H9 (cell line): Measurements from ENCODE around the gene CFAP99. TPM values are rescaled to one million over a fixed set of nuclear protein-coding genes. Genes with fewer than 3 reads are reported as not detected.

Experiments
- DNase-seq: peaks from one replicate; pipeline ENCODE4 v3.0.0-alpha.2; 2017
- H2AFZ ChIP-seq: one replicate; pipeline ENCODE4 v1.6.1; 2013; ENCODE audit warnings: mild to moderate bottlenecking, low read length, control low read depth, moderate library complexity
- H2AK5ac ChIP-seq: 2 replicates; pipeline ENCODE4 v1.6.1; 2013; ENCODE audit warnings: low read length, control low read depth, mixed read lengths; ENCODE audit not compliant: insufficient read length
- H2BK120ac ChIP-seq: one replicate; pipeline ENCODE4 v1.6.1; 2013; ENCODE audit warnings: low read depth, mild to moderate bottlenecking, low read length, control low read depth, inconsistent platforms; ENCODE audit not compliant: poor library complexity, severe bottlenecking
- H2BK12ac ChIP-seq: 2 replicates; pipeline ENCODE4 v1.6.1; 2013; ENCODE audit warnings: low read length, control low read depth, mixed read lengths, low read depth; ENCODE audit not compliant: insufficient read length
- H2BK15ac ChIP-seq: 2 replicates; pipeline ENCODE4 v1.6.1; 2013; ENCODE audit warnings: low read depth, low read length, control low read depth
- H2BK20ac ChIP-seq: one replicate; pipeline ENCODE4 v1.6.1; 2013; ENCODE audit warnings: low read depth, mild to moderate bottlenecking, low read length, control low read depth, inconsistent platforms; ENCODE audit not compliant: poor library complexity, severe bottlenecking
- H2BK5ac ChIP-seq: 2 replicates; pipeline ENCODE4 v1.6.1; 2013; ENCODE audit warnings: low read length, control low read depth, mixed read lengths; ENCODE audit not compliant: insufficient read length
- H3K14ac ChIP-seq: 2 replicates; pipeline ENCODE4 v1.6.1; 2013; ENCODE audit warnings: low read length, control low read depth; ENCODE audit not compliant: insufficient read depth
- H3K18ac ChIP-seq: 2 replicates; pipeline ENCODE4 v1.6.1; 2013; ENCODE audit warnings: low read depth, mild to moderate bottlenecking, mixed read lengths, low read length, control low read depth; ENCODE audit not compliant: insufficient read length
- H3K23ac ChIP-seq: 2 replicates; pipeline ENCODE4 v1.6.1; 2013; ENCODE audit warnings: low read length, control low read depth, mixed read lengths, low read depth; ENCODE audit not compliant: insufficient read length
- H3K23me2 ChIP-seq: 2 replicates; pipeline ENCODE4 v1.6.1; 2013; ENCODE audit warnings: low read depth, mild to moderate bottlenecking, mixed read lengths, low read length, control low read depth; ENCODE audit not compliant: insufficient read length, poor library complexity, severe bottlenecking
- H3K27ac ChIP-seq: 2 replicates; pipeline ENCODE4 v1.5.1; 2013; ENCODE audit warnings: low read length, control low read depth, mixed read lengths, low read depth; ENCODE audit not compliant: insufficient read length
- H3K27me3 ChIP-seq: 2 replicates; pipeline ENCODE4 v1.6.1; 2013; ENCODE audit warnings: low read length, control low read depth, inconsistent platforms; ENCODE audit not compliant: insufficient read depth
- H3K4ac ChIP-seq: 2 replicates; pipeline ENCODE4 v1.6.1; 2013; ENCODE audit warnings: low read depth, mild to moderate bottlenecking, control low read depth, inconsistent platforms, low read length, moderate library complexity
- H3K4me1 ChIP-seq: 2 replicates; pipeline ENCODE4 v1.6.1; 2013; ENCODE audit warnings: low read length, control low read depth, inconsistent platforms; ENCODE audit not compliant: insufficient read depth
- H3K4me2 ChIP-seq: 2 replicates; pipeline ENCODE4 v1.6.1; 2013; ENCODE audit warnings: low read length, control low read depth, mixed read lengths; ENCODE audit not compliant: insufficient read length, insufficient read depth
- H3K56ac ChIP-seq: 2 replicates; pipeline ENCODE4 v1.6.1; 2013; ENCODE audit warnings: low read depth, mild to moderate bottlenecking, mixed read lengths, low read length, control low read depth; ENCODE audit not compliant: insufficient read length
- H3K79me1 ChIP-seq: 2 replicates; pipeline ENCODE4 v1.6.1; 2013; ENCODE audit warnings: low read depth, mild to moderate bottlenecking, moderate library complexity, low read length, control low read depth, inconsistent platforms; ENCODE audit not compliant: insufficient read depth, poor library complexity, severe bottlenecking
- H3K79me2 ChIP-seq: 2 replicates; pipeline ENCODE4 v1.6.1; 2013; ENCODE audit warnings: low read length, control low read depth, inconsistent platforms; ENCODE audit not compliant: insufficient read depth
- H3K9ac ChIP-seq: 2 replicates; pipeline ENCODE4 v1.6.1; 2013; ENCODE audit warnings: low read length, control low read depth, mixed read lengths; ENCODE audit not compliant: insufficient read length; ENCODE audit errors: extremely low read depth
- H3K9me3 ChIP-seq: one replicate; pipeline ENCODE4 v1.6.1; 2013; ENCODE audit warnings: low read depth, low read length, inconsistent platforms; ENCODE audit not compliant: control insufficient read depth
- H3T11ph ChIP-seq: one replicate; pipeline ENCODE4 v1.6.1; 2013; ENCODE audit warnings: mild to moderate bottlenecking, low read length, control low read depth, inconsistent platforms
- H4K20me1 ChIP-seq: one replicate; pipeline ENCODE4 v1.6.1; 2013; ENCODE audit not compliant: control insufficient read depth, insufficient read length, insufficient read depth
- H4K5ac ChIP-seq: 2 replicates; pipeline ENCODE4 v1.6.1; 2013; ENCODE audit warnings: low read depth, mild to moderate bottlenecking, mixed read lengths, low read length, control low read depth; ENCODE audit not compliant: insufficient read length
- H4K8ac ChIP-seq: replicated peaks from 2 replicates; pipeline ENCODE4 v1.6.1; 2013; ENCODE audit warnings: low read length, control low read depth, mixed read lengths, low read depth; ENCODE audit not compliant: insufficient read length
- H4K91ac ChIP-seq: 2 replicates; pipeline ENCODE4 v1.6.1; 2013; ENCODE audit warnings: low read depth, mild to moderate bottlenecking, moderate library complexity, mixed read lengths, low read length, control low read depth; ENCODE audit not compliant: insufficient read length
- H3K27ac Mint-ChIP-seq, 3 experiments: 2 replicates in 2 of 3; 3 replicates in 1 of 3; pipeline ENCODE4 v1.8.0; 2020 to 2021; ENCODE audit warnings: mixed read lengths in 3 of 3, mild to moderate bottlenecking in 1 of 3, moderate library complexity in 1 of 3
- H3K27me3 Mint-ChIP-seq: 2 replicates; pipeline ENCODE4 v1.8.0; 2021; ENCODE audit warnings: low read depth, mild to moderate bottlenecking, moderate library complexity, mixed read lengths
- H3K36me3 Mint-ChIP-seq, 3 experiments: 2 replicates in 2 of 3; 3 replicates in 1 of 3; pipeline ENCODE4 v1.8.0; 2020 to 2021; ENCODE audit warnings: low read depth in 3 of 3, mixed read lengths in 3 of 3; ENCODE audit not compliant: insufficient read depth in 1 of 3
- H3K4me1 Mint-ChIP-seq, 2 experiments: 2 replicates each; pipeline ENCODE4 v1.8.0; 2020; ENCODE audit warnings: mixed read lengths in 2 of 2
- H3K4me3 Mint-ChIP-seq, 2 experiments: 2 replicates in 1 of 2; 3 replicates in 1 of 2; pipeline ENCODE4 v1.8.0; 2020 to 2021; ENCODE audit warnings: mild to moderate bottlenecking in 2 of 2, mixed read lengths in 2 of 2, moderate library complexity in 1 of 2
- H3K9me3 Mint-ChIP-seq, 2 experiments: 2 replicates in 1 of 2; 3 replicates in 1 of 2; pipeline ENCODE4 v1.8.0; 2020; ENCODE audit warnings: mild to moderate bottlenecking in 2 of 2, mixed read lengths in 2 of 2, moderate library complexity in 1 of 2
- WGBS: extraction: QIAGEN DNeasy Blood & Tissue Kit; methylation state at CpG from one replicate; pipeline ENCODE4 v1.1.7; 2013; ENCODE audit warnings: missing lambda C conversion rate, low lambda C conversion rate, mixed read lengths; ENCODE audit not compliant: insufficient read length; ENCODE audit errors: extremely low coverage; 5-methylcytosine and 5-hydroxymethylcytosine counted together
- total RNA-seq: library from RNA; stranded (reverse); gene quantifications from 2 replicates; pipeline ENCODE4 v1.2.1, GENCODE V29; 2021
- TF ChIP-seq, protein P1 (sequence below): fragments of 200-600 bp; sonication (generic); conservative IDR thresholded peaks from 3 replicates; pipeline ENCODE4 v1.8.0; 2021; ENCODE audit warnings: antibody characterized with exemption, mild to moderate bottlenecking

CFAP99 gene
- total RNA-seq, 1 experiment from 2014 or later: 0.35 TPM

DNA sequence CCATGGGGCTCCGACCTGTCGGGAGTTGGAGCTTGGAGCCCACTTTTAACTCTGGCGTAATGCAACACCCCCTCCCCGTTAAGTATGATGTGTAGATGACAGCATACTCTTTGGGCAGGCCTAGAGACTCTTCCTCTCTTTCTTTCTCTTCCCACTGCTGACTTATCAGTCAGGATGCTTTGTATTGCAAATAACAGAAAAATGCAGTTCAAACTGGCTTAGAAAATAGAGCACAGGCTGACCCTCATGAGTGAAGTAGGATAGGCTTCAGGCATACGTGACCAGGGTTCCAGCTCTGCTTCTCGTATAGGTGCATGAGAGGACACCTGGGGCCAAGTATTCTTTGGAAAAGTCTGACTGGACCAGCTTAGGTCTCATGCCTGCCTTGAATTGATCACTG, 26.8 kb downstream of the CFAP99 start:
- no peak overlapping the region for H3K4me2 ChIP-seq
- no peak overlapping the region for H2BK15ac ChIP-seq
- H3K4me3 Mint-ChIP-seq: no peak overlapping the region
- no peak overlapping the region for H3K18ac ChIP-seq
- no peak overlapping the region for H2BK12ac ChIP-seq
- H4K5ac ChIP-seq: no peak overlapping the region
- H3K79me1 ChIP-seq: no peaks in the 10 kb centered on the region
- H2BK20ac ChIP-seq: no peak overlapping the region
- H3K4ac ChIP-seq: no peak overlapping the region
- H2BK5ac ChIP-seq: no peak overlapping the region
- H3K9me3 Mint-ChIP-seq: no peaks in the 10 kb centered on the region
- H3K23ac ChIP-seq: no peak overlapping the region
- H2BK120ac ChIP-seq: no peak overlapping the region
- H2AK5ac ChIP-seq: no peak overlapping the region
- no peak overlapping the region for H3K56ac ChIP-seq
- no CpG with 5 or more reads among the region's 6 CpGs for WGBS
- no peak for DNase-seq
- no peaks in the 10 kb centered on the region for H4K20me1 ChIP-seq
- peaks cover 3% of the 10 kb centered on the region for H3K27me3 Mint-ChIP-seq
- no peak overlapping the region for H3K27ac Mint-ChIP-seq
- no peak overlapping the region for H4K91ac ChIP-seq
- no peaks in the 10 kb centered on the region for H3K36me3 Mint-ChIP-seq
- H3K9ac ChIP-seq: no peak overlapping the region
- no peak overlapping the region for H3K27ac ChIP-seq
- no peaks in the 10 kb centered on the region; the same call in 1 of the 2 replicates for H3K4me1 ChIP-seq
- no peaks in the 10 kb centered on the region for H3K23me2 ChIP-seq
- H3K4me1 Mint-ChIP-seq: peaks cover 0 to 4% of the 10 kb centered on the region in 2 experiments; a peak in 3 of 4 replicates
- H4K8ac ChIP-seq: no peak overlapping the region
- H2AFZ ChIP-seq: no peak overlapping the region
- H3K14ac ChIP-seq: no peak overlapping the region
- TF ChIP-seq, protein P1, sequence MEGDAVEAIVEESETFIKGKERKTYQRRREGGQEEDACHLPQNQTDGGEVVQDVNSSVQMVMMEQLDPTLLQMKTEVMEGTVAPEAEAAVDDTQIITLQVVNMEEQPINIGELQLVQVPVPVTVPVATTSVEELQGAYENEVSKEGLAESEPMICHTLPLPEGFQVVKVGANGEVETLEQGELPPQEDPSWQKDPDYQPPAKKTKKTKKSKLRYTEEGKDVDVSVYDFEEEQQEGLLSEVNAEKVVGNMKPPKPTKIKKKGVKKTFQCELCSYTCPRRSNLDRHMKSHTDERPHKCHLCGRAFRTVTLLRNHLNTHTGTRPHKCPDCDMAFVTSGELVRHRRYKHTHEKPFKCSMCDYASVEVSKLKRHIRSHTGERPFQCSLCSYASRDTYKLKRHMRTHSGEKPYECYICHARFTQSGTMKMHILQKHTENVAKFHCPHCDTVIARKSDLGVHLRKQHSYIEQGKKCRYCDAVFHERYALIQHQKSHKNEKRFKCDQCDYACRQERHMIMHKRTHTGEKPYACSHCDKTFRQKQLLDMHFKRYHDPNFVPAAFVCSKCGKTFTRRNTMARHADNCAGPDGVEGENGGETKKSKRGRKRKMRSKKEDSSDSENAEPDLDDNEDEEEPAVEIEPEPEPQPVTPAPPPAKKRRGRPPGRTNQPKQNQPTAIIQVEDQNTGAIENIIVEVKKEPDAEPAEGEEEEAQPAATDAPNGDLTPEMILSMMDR: no peak
- H3K9me3 ChIP-seq: no peaks in the 10 kb centered on the region
- H3K79me2 ChIP-seq: no peaks in the 10 kb centered on the region
- no peaks in the 10 kb centered on the region for H3K27me3 ChIP-seq
- no peak overlapping the region for H3T11ph ChIP-seq
